GM18526 (cell line): ENCODE data around the gene VPS72.
A peak's percentile ranks its signal among the peaks of the same experiment; 100 is the strongest.

Source experiments
- POLR2A ChIP-seq: IDR thresholded peaks from 3 replicates; pipeline ENCODE4 v1.6.1; 2011; ENCODE audit not compliant: insufficient read length; ENCODE audit errors: extremely low read depth

VPS72 gene

DNA sequence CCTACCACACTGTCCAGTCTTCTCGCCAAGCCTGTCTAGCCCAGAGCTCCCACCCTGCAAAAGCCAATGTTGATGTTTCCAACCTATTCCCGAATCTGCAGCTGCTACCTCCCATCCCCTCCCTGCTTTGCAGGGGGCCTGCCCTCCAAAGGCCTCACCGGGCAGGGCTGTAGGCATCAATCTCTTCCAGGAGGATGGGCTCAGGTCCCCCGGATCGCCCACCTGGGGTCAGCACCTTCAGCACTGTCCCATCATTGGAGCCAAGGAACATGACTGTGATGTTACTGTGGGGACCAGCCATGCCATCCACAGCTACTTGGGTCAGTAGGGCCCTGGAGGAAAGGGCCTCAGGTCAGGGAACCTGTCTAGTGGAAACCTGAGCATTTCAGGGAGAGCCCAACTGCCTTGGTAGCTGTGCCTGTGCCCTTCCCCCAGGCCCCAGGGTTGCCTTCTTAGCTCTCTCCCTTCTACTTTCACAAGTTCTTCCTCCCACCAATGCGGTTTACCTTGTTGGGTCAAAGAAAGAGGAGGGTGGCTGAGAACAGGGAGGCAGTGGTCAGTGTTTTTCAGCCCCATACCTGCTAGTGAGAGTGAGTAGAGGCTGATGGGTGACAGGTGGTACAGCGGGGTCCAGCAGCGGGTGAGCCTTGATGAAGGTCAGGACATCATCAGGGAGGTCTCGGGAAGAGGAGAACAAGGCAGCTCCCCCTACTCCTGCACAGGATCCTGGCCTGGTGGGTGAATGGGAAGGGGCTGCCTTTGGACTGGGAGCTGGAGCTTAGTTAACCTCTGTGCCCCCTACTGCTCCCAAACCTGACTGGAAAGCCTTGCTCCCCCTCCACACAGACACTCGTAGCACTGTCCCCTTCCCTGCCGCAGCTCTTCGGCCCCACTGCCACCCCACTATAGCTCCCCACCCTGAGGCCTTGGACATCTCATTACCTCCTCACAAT lies 54.3 kb downstream of the VPS72 start:
- TF ChIP-seq POLR2A: no peak

DNA sequence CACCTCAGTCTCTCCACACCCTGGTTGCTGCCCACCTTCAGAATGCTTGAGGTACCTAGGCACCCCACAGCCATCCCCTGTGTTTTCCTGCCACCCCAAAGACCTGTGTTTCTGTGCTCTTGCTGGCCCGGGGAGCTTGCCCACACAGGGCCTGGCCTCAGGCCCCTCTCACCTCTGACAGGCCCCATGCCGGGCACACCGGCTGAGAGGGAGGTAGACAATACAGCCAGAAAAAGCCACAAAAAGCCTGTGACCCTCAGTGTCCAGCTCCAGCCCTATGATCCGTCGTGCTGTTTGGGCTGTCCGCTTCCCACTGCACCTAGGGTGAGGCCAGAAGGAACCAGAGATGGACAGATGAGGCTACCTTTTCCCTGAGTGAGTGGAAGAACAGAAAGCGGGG lies 55.0 kb downstream of the VPS72 start:
- TF ChIP-seq POLR2A: no peak

DNA sequence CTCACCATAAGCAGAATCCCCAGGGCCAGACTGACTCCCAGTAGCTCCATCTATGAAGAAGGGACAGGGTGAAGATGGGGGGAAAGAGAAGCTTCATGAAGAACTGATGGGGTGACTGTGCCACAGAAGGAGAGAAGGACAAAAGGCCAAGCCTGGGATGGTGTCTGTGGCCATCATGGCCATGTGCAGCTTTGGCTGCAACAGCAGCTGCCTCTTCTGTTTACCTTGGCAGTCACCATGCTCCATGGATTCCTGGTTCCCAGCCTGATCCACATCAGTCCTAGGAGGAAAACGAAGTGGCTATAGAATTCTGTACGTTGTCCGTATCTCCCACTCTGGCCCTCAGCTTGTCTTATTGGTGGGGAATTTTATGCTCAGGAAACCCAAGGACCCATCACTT lies 55.6 kb downstream of the VPS72 start:
- TF ChIP-seq POLR2A: no peak

DNA sequence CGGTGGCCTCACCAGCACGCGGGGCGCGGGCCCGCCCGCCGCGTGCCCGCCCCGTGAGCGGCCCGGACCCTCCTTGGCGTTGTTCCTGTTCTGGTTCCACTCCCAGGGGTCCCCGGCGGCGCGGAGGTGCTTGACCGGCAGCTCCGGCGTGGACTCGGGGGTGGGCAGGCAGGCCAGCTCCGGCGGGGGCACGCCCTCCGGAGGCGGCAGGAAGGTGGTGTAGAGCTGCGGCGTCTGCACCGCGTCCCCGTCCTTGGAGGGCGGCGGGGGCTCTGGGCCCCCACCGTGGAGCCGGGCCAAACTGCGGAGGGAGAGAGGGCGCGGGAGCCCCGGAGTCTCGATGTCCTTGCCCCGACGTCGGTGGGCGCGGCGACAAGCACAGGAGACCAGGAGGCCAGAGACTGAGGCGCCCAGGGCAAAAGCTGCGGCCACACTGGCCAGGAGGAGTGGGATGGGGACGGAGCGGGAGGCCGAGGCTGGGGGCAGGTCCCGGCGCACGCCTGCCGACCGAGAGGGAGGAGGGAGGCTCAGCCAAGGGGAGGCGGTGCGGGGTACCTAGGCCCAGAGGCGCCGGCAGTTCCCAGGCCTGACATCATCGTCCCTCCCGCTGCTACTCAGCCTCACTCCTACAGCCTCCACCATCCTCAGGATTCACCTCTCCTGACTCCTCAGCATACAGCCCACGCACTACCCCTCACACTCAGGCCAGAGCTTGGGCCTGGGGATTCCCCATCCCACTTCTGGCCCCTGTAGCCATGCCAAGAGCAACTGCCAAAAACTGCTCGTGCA lies 56.8 kb downstream of the VPS72 start:
- TF ChIP-seq POLR2A: no peak

DNA sequence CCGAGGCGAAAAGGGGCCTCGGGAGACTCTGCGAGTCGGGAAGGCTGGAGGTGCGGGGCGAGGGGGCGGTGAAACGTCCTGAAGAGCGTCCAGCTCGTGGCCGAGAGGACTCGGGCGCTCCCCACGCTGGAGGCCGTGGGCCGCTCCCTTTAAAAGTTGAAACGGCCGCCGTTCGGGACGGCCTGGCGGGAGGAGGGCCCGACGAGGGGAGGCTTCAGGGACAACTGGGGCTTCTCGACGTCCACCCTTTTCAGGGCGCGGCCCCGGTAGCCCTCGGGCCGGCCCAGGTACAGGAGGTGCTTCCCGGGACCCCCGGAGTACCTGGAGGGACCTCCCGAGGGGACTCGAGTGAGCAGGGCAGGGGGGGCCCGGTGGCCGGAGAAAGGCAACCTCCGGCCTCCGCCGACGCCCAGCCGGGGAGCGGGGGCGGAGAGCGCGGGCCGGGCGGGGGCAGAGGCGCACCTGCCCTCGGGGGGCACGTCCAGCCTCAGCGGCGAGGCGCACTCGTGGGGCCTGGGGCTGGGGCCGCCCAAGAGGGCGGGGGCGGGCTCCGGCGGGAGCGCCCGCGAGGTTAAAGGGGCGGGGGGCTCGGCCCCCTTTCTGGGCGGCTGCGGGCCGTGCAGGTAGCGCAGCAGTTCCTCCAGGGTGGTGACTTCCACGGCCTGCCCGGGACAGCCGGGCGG lies 57.5 kb downstream of the VPS72 start:
- TF ChIP-seq POLR2A: no peak

DNA sequence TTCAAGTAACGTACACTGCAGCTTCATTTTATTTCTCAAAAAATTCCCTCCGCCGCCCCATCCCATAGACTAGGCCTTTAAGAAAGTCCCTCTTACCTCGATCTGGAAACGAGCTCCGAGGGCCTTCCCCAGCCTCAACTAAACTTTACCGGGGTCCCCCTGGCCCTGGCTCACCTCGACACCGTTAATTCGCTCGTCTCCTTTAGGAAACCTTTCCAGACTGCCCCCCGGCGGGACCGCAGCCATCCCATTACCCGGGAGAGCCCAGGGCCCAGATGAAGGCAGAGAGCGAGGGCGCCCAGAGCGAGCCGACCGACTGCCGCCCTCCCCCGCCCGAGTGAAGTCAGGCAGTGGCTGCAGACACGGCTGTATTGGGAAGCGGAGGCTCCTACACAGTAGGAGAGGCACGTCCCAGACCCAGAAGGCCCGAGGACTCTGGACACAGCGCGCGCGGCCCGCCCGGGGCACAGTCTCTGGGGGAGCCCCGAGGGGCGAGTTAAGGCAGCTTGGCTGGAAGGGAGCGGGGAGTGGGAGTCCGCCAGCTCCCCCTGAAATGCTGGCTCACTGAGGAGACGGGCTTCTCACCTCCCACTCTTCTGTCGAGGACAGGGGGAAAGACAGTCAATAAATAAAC lies 58.2 kb downstream of the VPS72 start:
- TF ChIP-seq POLR2A: no peak

DNA sequence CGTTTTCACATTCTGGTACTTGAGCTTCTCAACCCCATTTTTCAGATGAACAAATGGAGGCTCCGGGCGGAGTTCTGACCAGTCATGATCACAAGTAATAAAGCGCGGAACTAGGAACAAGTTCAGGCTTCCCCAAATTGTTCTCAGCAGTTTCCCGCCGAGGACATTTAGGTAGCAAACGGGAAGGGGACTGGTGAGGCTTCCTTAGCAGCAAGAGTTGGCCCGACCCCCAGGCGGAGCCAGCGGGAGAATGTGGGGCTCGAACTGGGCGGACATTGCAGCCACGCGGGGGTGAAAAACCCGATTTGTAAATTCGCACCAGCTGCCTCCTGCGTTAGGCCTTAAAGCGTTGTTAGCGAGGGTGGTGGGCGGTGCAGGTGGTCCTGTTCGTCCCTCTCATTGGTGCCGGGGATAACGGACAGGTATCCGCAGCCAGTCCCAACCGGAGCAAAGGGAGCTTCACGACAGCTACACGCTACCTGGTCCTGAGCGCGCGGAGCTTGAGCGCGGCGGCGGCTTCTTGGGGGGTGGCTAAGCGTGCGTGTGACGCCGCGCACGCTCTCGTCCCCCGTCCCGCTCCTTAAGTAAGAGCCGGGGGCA lies 58.9 kb downstream of the VPS72 start:
- peak; percentile 33 for TF ChIP-seq POLR2A

DNA sequence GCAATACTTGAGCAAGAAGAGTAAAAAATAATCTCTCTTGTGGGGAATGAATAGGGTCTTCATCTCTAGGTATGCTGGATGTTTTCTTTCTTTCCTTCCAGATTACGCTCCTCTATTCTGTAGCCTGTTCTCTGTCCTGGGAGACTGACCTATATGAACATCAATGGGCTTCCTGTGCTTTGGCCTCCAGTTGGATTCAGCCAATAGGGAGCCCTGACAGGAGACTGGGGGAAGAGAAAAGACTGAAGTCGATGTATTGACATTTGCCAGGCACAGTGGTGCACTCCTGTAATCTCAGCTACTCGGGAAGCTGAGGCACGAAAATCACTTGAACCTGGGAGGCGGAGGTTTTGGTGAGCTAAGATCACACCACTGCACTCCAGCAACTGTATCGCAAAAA lies 61.2 kb downstream of the VPS72 start:
- no peak for TF ChIP-seq POLR2A
